ENCODE data around the gene EFCAB13.
"Not testable (repeated sequence)": the region's sequence is repeated elsewhere in the genome, so short reads cannot be mapped to it uniquely, and the experiment has no call there.

The EFCAB13 gene

GRCh38 chr17:47423406-47424295 is 99.9 kb downstream of the EFCAB13 start:
- Histone ChIP-seq H3K27me3 (replicated peaks) (no peaks in the 10 kb centered on the region), H3K36me3 (replicated peaks) (no peaks in the 10 kb centered on the region), H3K27ac (no peak overlapping the region), H3K4me3 (ENCODE audit: low read depth, low read length) (peak overlapping the region; percentile 55)
- DNase-seq: no peak
- TF ChIP-seq, protein P1, sequence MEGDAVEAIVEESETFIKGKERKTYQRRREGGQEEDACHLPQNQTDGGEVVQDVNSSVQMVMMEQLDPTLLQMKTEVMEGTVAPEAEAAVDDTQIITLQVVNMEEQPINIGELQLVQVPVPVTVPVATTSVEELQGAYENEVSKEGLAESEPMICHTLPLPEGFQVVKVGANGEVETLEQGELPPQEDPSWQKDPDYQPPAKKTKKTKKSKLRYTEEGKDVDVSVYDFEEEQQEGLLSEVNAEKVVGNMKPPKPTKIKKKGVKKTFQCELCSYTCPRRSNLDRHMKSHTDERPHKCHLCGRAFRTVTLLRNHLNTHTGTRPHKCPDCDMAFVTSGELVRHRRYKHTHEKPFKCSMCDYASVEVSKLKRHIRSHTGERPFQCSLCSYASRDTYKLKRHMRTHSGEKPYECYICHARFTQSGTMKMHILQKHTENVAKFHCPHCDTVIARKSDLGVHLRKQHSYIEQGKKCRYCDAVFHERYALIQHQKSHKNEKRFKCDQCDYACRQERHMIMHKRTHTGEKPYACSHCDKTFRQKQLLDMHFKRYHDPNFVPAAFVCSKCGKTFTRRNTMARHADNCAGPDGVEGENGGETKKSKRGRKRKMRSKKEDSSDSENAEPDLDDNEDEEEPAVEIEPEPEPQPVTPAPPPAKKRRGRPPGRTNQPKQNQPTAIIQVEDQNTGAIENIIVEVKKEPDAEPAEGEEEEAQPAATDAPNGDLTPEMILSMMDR (IDR thresholded peaks at IDR 0.05; ENCODE audit: low read depth, low read length, missing control alignments): no peak
- in situ Hi-C loops (cut with HindIII; ENCODE audit: low pct_ligation_motif_present, low sequenced_read_pairs): no loop called here

- H3K36me3 ChIP-seq (replicated peaks); H3K27ac ChIP-seq; H3K27me3 ChIP-seq (replicated peaks); DNase-seq; H3K4me3 ChIP-seq (ENCODE audit: low read depth, low read length); in situ Hi-C loops (cut with HindIII; ENCODE audit: low pct_ligation_motif_present, low sequenced_read_pairs): not testable (repeated sequence)
Measured at GRCh38 chr17:47425233-47425632, 101.5 kb downstream of the EFCAB13 start.

DNA sequence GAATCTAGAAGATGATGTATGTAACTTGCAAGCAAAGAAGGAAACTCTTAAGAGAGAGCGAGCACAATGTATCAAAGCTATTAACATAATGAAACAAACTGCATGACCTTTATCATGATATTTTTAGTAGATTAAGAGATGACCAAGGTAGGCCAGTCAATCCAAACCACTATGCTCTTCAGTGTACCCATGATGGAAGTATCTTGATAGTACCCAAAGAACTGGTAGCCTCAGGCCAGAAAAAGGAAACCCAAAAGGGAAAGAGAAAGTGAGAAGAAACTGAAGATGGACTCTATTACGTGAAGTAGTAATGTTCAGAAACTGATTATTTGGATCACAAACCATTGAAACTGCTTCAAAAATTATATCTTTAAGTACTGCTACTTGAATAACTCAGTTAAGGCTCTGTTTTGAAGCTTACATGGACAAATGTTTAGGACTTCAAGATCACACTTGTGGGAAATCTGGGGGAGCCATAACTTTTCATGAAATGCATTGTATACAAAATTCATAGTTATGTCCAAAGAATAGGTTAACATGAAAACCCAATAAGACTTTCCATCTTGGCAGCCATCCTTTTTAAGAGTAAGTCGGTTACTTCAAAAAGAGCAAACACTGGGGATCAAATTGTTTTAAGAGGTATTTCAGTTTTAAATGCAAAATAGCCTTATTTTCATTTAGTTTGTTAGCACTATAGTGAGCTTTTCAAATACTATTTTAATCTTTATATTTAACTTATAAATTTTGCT is 102.3 kb downstream of the EFCAB13 start:
- DNase-seq; H3K27me3 ChIP-seq (replicated peaks); in situ Hi-C loops (cut with HindIII; ENCODE audit: low pct_ligation_motif_present, low sequenced_read_pairs); H3K4me3 ChIP-seq (ENCODE audit: low read depth, low read length); H3K27ac ChIP-seq; H3K36me3 ChIP-seq (replicated peaks): not testable (repeated sequence)

GRCh38 chr17:47427985-47428384 is 104.2 kb downstream of the EFCAB13 start:
- Histone ChIP-seq H3K36me3 (replicated peaks) (no peaks in the 10 kb centered on the region), H3K27ac (no peak overlapping the region), H3K27me3 (replicated peaks) (no peaks in the 10 kb centered on the region), H3K4me3 (ENCODE audit: low read depth, low read length) (no peak overlapping the region)
- DNase-seq: no peak
- in situ Hi-C loops (cut with HindIII; ENCODE audit: low pct_ligation_motif_present, low sequenced_read_pairs): no loop called here
- TF ChIP-seq, protein P1 (IDR thresholded peaks at IDR 0.05; ENCODE audit: low read depth, low read length, missing control alignments): no peak

DNA sequence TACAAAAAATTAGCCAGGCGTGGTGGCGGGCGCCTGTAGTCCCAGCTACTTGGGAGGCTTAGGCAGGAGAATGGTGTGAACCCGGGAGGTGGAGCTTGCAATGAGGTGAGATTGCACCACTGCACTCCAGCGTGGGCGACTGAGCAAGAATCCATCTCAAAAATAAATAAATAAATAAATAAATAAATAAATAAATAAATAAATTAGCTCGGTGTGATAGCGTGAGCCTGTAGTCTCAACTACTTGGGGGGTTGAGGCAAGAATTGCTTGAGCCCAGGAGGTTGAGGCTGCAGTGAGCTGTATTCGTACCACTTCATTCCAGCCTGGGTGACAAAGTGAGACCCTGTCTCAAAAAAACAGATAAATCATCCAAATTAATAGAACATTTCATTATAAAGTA is 108.5 kb downstream of the EFCAB13 start:
- H3K4me3 ChIP-seq (ENCODE audit: low read depth, low read length); H3K27ac ChIP-seq; DNase-seq; H3K36me3 ChIP-seq (replicated peaks); in situ Hi-C loops (cut with HindIII; ENCODE audit: low pct_ligation_motif_present, low sequenced_read_pairs); H3K27me3 ChIP-seq (replicated peaks): not testable (repeated sequence)

DNA sequence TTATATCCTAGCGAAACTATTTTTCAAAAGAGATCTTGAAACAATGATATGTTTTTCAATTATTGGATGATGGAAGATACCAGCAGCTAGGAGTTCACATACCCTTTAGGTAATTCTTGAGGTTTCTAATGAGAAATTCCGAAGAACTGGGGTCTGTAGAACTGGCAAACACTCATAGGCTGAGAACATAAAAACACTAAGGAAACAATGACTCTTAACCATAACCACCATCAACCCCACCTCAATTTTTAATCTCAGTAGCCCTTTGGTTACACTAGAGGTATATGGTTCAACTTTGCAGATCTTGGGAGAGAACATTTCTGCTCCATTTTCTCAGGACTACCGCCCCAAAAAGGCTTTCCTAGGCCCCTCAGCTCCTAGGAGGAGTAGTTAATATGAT is 141.4 kb downstream of the EFCAB13 start:
- DNase-seq: no peak
- no peaks in the 10 kb centered on the region for H3K36me3 ChIP-seq (replicated peaks)
- no peak overlapping the region for H3K4me3 ChIP-seq (ENCODE audit: low read depth, low read length)
- TF ChIP-seq, protein P1 (IDR thresholded peaks at IDR 0.05; ENCODE audit: low read depth, low read length, missing control alignments): no peak
- H3K27me3 ChIP-seq (replicated peaks): no peaks in the 10 kb centered on the region
- in situ Hi-C loops (cut with HindIII; ENCODE audit: low pct_ligation_motif_present, low sequenced_read_pairs): no loop called here
- H3K27ac ChIP-seq: no peak overlapping the region

- H3K27me3 ChIP-seq (replicated peaks); H3K36me3 ChIP-seq (replicated peaks); H3K27ac ChIP-seq; in situ Hi-C loops (cut with HindIII; ENCODE audit: low pct_ligation_motif_present, low sequenced_read_pairs); H3K4me3 ChIP-seq (ENCODE audit: low read depth, low read length); DNase-seq: not testable (repeated sequence)
Measured at GRCh38 chr17:47466976-47467375, 143.2 kb downstream of the EFCAB13 start.

Measured in brain microvascular endothelial cell (primary cell).